AG04450 (cell line): ENCODE measurements around the gene MAPKAP1. TPM values are rescaled to one million over a fixed set of nuclear protein-coding genes. Genes with fewer than 3 reads are reported as not detected.

Source experiments
- CTCF ChIA-PET: fragments of 300-600, 350-600 bp; formaldehyde crosslinking; extraction: SDS; loops from one replicate; lab custom pipeline; 2022; ENCODE audit warnings: antibody characterized with exemption, inconsistent platforms; lab: Charles Lee
- POLR2A ChIA-PET: fragments of 350-600 bp; formaldehyde crosslinking; extraction: SDS; loops from one replicate; lab custom pipeline; 2021; ENCODE audit warnings: antibody characterized with exemption, inconsistent platforms; lab: Yijun Ruan, JAX
- DNase-seq: peaks from one replicate; pipeline ENCODE4 v3.0.0-alpha.2; 2011; ENCODE audit warnings: low read depth, low spot score
- H3K27ac ChIP-seq: one replicate; pipeline ENCODE4 v1.5.1; 2012; ENCODE audit warnings: low read depth, low read length, control low read depth
- H3K27me3 ChIP-seq: one replicate; pipeline ENCODE4 v1.6.0; 2012; ENCODE audit warnings: low read length; ENCODE audit not compliant: control insufficient read depth, insufficient read depth
- H3K4me3 ChIP-seq: 2 replicates; pipeline ENCODE4 v1.5.1; 2011; ENCODE audit warnings: mild to moderate bottlenecking, low read depth, low read length, control low read depth
- H3K9me3 ChIP-seq: 2 replicates; pipeline ENCODE4 v1.5.1; 2012; ENCODE audit warnings: low read length; ENCODE audit not compliant: control insufficient read depth, insufficient read depth
- polyA plus RNA-seq: library from polyadenylated mRNA; depleted of rRNA; stranded (reverse); fragments of >200 nt; gene quantifications from 2 replicates; pipeline ENCODE4 v1.2.3, GENCODE V29; 2011
- TF ChIP-seq, protein P1 (sequence below): IDR thresholded peaks from 2 replicates; pipeline ENCODE4 v1.5.1; 2011; ENCODE audit warnings: low read depth, low read length, control low read depth, inconsistent platforms

MAPKAP1 gene
- polyA plus RNA-seq, 1 experiment: 140 TPM

DNA sequence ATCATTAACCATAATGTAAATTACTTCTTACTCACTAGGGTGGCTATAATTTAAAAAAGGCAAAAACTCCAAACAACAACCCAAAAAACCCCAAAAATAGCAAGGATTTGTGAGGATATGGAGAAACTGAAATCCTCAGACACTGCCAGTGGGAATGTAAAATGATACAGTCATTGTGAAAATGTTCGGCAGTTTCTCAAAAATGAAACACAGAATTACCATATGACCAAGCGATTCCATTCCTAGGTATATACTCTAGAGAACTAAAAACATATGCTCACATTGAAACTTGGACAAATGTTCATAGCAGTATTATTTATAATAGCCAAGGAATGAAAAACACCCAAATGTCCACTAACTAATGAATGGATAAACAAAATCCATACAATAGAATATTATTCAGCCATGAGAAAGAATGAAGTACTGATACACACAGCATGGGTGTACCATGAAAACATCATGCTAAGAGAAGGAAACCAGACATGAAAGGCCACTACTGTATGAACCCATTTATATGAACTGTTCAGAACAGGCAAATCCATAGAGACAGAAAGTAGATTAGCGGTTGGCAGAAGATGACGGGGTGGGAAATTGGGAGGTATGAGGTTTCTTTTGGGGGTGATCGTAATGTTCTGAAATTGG, 119.1 kb downstream of the MAPKAP1 start:
- DNase-seq: no peak
- ChIA-PET CTCF (no interaction called here), POLR2A (no interaction called here)

DNA sequence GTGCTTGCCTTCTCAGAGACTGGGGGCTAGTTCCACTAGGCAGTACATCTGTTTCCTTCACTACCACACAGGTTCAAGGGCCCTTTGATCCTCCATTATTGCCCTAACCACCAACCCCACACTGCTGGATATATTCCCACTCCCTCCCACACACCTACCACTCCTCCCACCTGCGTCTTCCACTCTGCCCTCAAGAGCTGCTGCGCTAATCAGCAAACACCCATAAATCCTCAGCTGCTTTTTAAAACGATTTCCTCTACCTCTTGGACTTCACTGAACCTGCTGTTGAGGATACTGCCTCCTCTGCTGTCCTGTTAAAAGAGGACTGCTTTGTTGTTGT, 120.9 kb downstream of the MAPKAP1 start:
- Histone ChIP-seq H3K4me3 (no peak overlapping the region), H3K27me3 (no peaks in the 10 kb centered on the region), H3K9me3 (no peaks in the 10 kb centered on the region), H3K27ac (no peak overlapping the region)
- TF ChIP-seq, protein P1, sequence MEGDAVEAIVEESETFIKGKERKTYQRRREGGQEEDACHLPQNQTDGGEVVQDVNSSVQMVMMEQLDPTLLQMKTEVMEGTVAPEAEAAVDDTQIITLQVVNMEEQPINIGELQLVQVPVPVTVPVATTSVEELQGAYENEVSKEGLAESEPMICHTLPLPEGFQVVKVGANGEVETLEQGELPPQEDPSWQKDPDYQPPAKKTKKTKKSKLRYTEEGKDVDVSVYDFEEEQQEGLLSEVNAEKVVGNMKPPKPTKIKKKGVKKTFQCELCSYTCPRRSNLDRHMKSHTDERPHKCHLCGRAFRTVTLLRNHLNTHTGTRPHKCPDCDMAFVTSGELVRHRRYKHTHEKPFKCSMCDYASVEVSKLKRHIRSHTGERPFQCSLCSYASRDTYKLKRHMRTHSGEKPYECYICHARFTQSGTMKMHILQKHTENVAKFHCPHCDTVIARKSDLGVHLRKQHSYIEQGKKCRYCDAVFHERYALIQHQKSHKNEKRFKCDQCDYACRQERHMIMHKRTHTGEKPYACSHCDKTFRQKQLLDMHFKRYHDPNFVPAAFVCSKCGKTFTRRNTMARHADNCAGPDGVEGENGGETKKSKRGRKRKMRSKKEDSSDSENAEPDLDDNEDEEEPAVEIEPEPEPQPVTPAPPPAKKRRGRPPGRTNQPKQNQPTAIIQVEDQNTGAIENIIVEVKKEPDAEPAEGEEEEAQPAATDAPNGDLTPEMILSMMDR: no peak
- ChIA-PET POLR2A (no interaction called here), CTCF (interaction anchor here (1.7 kb wide), 1 partner anchor 27 kb away, joined by 5 read pairs; no protein-coding TSS in a partner anchor)
- DNase-seq: no peak

More for the DNA sequence above, 119.1 kb downstream of the MAPKAP1 start:
- H3K27me3 ChIP-seq: no peaks in the 10 kb centered on the region
- H3K9me3 ChIP-seq: no peaks in the 10 kb centered on the region
- no peak overlapping the region for H3K4me3 ChIP-seq
- H3K27ac ChIP-seq: no peak overlapping the region
- TF ChIP-seq, protein P1: no peak

DNA sequence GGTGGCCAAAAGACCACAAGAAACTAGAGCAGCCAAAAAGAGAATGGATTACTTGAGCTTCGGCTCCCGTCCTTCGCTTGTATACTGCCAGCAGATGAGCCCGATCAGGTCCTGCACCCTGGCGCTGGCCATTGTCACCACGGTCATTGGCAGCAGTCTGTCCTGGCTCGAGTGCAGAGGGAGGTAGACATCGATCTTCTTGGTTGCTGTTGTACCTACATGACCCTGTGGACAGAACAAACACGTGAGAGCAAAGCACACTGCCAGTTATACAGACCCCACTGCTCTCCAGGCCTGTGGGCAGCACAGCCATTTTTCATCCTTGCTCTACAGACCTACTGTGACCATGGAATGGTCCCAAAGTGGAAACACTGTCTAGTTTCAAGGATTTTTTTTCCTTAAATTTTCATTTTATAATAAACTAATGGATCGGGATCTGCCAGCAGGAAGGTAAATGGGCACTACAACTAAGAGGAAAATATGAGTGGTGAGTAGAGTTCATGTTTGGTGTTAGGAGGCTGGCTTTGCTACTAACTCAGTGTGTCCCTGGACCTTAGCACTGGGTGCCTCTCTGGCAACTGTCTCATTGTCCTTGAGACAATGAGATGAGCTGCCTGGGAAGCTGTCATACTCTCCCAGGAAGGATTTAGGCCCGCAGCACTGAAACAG, 121.4 kb downstream of the MAPKAP1 start:
- Histone ChIP-seq H3K9me3 (no peaks in the 10 kb centered on the region), H3K27ac (no peak overlapping the region), H3K4me3 (no peak overlapping the region), H3K27me3 (no peaks in the 10 kb centered on the region)
- TF ChIP-seq, protein P1: no peak
- CTCF ChIA-PET: interaction anchor here (1.7 kb wide), 1 partner anchor 27 kb away, joined by 5 read pairs; no protein-coding TSS in a partner anchor
- POLR2A ChIA-PET: no interaction called here
- no peak for DNase-seq

DNA sequence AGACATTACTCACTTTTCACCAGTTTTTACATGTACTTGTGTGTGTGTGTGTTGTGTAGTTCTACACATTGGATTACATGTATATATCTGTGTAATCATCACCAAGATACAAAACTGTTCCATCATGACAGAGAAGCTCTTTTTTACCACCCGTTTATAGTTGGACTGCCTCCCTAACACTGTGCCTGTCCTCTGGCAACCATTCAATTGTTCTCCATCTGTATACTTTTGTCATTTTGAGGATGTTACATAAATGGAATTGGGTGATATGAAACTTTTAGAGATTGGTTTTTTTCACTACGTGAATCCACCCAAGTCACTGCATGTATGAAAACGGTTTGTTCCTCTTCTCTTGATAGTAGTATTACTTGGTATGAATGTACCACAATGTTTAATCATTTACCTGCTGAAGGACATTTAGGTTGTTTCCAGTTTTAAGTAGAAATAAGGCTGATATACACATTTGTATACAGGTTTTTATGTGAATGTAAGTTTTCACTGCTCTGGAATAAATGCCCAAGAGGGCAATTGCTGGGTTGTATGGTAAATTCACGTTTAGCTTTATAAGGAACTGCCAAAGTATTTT, 126.2 kb downstream of the MAPKAP1 start:
- ChIA-PET POLR2A (no interaction called here), CTCF (no interaction called here)
- H3K9me3 ChIP-seq: no peaks in the 10 kb centered on the region; the same call in 1 of the 2 replicates

More for the DNA sequence above, 126.2 kb downstream of the MAPKAP1 start:
- Histone ChIP-seq H3K27ac (no peak overlapping the region), H3K4me3 (no peak overlapping the region), H3K27me3 (no peaks in the 10 kb centered on the region)
- TF ChIP-seq, protein P1: no peak
- DNase-seq: no peak
